Right lobe of liver (tissue), 4 donors: Measurements from ENCODE around the gene KASH5.

ENCODE experiments used
- CTCF ChIP-seq, 4 donors: fragments of 200-600 bp in 3 of 4; fragments of 450-650 bp in 1 of 4; IDR thresholded peaks; one replicate each; pipeline versions ENCODE4 v1.5.1 to v1.8.0; 2016 to 2022; ENCODE audit warnings: antibody characterized with exemption in 4 of 4, mild to moderate bottlenecking in 2 of 4
- POLR2A ChIP-seq: fragments of 450-650 bp; IDR thresholded peaks from one replicate; pipeline ENCODE4 v1.6.1; 2017; ENCODE audit warnings: antibody characterized with exemption, mild to moderate bottlenecking
- donor health status: DM: no; HTN: no; CAD: no.
- donor health status: DM: no; HTN: no; CAD: no.
- donor health status: DM: no; HTN: yes; CAD: no.

GRCh38 chr19:49445997-49446396 is 57.9 kb downstream of the KASH5 start:
- TF ChIP-seq CTCF (IDR thresholded peaks at IDR 0.05) (no peak), POLR2A (no peak)
